ENCODE measurements around the gene BAMBI. TPM values are rescaled to one million over a fixed set of nuclear protein-coding genes. Genes with fewer than 3 reads are reported as not detected.

Gene BAMBI
- total RNA-seq, 4 donors from 2014 or later, result 10.6 to 16.1 (median 13.0) TPM

DNA sequence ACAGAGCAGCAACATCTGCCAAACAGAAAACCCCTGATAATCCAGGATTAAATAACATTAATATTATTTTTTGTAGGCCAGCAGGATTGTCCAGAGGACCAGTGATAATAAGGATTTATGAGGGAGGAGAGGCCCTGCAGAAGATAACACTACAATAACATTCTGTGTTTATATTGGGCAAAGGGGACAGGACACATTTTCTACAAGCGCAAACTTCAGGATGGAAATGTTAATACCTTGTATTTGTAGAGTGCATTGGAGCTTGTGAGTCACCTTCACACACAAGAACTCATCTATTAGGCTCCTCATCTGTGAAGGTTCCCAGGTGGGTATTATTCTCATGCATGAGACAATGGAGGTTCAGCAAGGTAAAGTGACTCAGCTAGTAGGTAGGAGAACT, 51.0 kb downstream of the BAMBI start:
- no peaks in the 10 kb centered on the region for H3K27me3 ChIP-seq
- TF ChIP-seq POLR2AphosphoS5 (IDR thresholded peaks at IDR 0.05) (no peak), EP300 (IDR thresholded peaks at IDR 0.05) (no peak), POLR2A (IDR thresholded peaks at IDR 0.05) (no peak)
- TF ChIP-seq, protein P1, sequence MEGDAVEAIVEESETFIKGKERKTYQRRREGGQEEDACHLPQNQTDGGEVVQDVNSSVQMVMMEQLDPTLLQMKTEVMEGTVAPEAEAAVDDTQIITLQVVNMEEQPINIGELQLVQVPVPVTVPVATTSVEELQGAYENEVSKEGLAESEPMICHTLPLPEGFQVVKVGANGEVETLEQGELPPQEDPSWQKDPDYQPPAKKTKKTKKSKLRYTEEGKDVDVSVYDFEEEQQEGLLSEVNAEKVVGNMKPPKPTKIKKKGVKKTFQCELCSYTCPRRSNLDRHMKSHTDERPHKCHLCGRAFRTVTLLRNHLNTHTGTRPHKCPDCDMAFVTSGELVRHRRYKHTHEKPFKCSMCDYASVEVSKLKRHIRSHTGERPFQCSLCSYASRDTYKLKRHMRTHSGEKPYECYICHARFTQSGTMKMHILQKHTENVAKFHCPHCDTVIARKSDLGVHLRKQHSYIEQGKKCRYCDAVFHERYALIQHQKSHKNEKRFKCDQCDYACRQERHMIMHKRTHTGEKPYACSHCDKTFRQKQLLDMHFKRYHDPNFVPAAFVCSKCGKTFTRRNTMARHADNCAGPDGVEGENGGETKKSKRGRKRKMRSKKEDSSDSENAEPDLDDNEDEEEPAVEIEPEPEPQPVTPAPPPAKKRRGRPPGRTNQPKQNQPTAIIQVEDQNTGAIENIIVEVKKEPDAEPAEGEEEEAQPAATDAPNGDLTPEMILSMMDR (IDR thresholded peaks at IDR 0.05), result no peak
- H3K4me3 ChIP-seq, result no peak overlapping the region
- DNase-seq (ENCODE audit: low spot score in 2 of 2), result no peak
- WGBS, result 100% methylated on average over 1 of the region's 1 CpG
- no peaks in the 10 kb centered on the region for H3K9me3 ChIP-seq
- H3K27ac ChIP-seq, result no peak overlapping the region
- H3K4me1 ChIP-seq, result no peaks in the 10 kb centered on the region
- H3K36me3 ChIP-seq, result no peaks in the 10 kb centered on the region

DNA sequence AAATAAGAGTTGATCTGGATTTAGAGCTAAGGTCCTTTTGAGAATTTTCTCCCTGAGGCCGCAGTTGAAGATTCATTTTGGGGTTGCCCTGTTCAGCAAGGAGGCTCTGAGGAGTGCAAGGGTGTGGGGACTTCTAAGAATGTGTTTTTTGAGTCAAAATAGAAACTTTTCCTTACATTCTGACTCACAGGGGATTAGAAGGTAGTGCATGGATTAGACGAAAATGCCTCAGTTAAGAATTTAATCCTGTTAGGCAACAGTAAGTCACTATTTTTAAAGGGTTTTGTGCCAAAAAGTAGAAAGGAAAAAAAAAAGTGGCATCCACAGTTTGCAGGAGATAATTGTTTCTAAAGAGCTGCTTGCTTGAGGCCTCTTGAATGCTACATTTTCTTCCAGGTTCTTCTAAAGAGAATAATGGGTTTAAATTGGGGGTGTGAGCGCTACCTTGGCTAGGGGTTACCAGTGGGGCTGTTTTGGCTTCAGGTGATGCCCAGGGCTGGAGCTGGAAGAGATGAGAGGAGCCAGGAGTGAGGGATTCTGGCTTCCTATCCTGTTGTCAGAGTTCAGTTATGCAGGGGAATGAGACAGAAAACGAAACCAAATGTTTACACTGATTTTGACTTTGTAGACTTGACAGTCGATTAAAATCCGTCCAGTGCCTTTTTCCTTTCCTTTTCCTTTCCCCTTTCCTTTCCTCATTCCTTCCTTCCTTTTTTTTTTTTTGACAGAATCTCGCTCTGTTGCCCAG, 52.9 kb downstream of the BAMBI start:
- TF ChIP-seq POLR2A (IDR thresholded peaks at IDR 0.05) (no peak), POLR2AphosphoS5 (IDR thresholded peaks at IDR 0.05) (no peak)
- TF ChIP-seq, protein P1 (IDR thresholded peaks at IDR 0.05), result no peak
- no peaks in the 10 kb centered on the region for H3K36me3 ChIP-seq
- no peaks in the 10 kb centered on the region for H3K27me3 ChIP-seq
- no peak overlapping the region for H3K27ac ChIP-seq
- no peak overlapping the region for H3K4me3 ChIP-seq
- 66% methylated on average over 7 of the region's 7 CpGs for WGBS
- no peak for DNase-seq (ENCODE audit: low spot score in 2 of 2)
- no peaks in the 10 kb centered on the region for H3K4me1 ChIP-seq
- H3K9me3 ChIP-seq, result no peaks in the 10 kb centered on the region

DNA sequence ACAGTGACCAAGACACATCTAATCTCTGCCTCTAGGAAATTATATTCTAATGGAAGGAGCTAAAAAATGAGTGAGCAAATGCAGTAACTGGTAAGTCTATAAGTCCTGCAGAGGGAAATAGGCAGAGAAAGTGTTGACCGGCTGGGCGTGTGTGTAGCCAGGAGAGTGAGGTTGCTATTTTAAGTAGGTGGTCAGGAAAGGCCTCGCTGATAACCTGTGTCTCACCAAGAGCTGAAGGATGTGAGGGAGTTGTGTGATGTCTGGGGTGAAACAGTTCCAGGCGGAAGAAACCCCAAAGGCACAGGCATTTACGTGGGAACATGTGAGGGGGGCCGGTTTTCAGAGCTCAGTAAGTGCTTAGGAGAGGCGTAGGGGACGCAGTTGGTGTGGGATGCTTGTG, 54.8 kb downstream of the BAMBI start:
- TF ChIP-seq POLR2AphosphoS5 (IDR thresholded peaks at IDR 0.05), result no peak
- no peak for TF ChIP-seq EP300 (IDR thresholded peaks at IDR 0.05)
- TF ChIP-seq, protein P1 (IDR thresholded peaks at IDR 0.05), result no peak
- no peak for TF ChIP-seq POLR2A (IDR thresholded peaks at IDR 0.05)
- Histone ChIP-seq H3K27ac (no peak overlapping the region), H3K4me1 (no peaks in the 10 kb centered on the region), H3K4me3 (no peak overlapping the region), H3K27me3 (no peaks in the 10 kb centered on the region), H3K9me3 (no peaks in the 10 kb centered on the region), H3K36me3 (no peaks in the 10 kb centered on the region)
- WGBS, result 93% methylated on average over 8 of the region's 8 CpGs
- no peak for DNase-seq (ENCODE audit: low spot score in 2 of 2)

Other genes with a start within 250 kb of the BAMBI start
- 100 to 1,000 TPM in 3 of 4 donors, 10 to 100 TPM in 1; 91.6 to 164 (median 107) TPM for gene WAC, start 144.4 kb upstream of the BAMBI start, total RNA-seq